Nephron progenitor cell (in vitro differentiated cells): ENCODE measurements around the gene FRRS1L.

ENCODE experiments used
- DNase-seq: peaks from one replicate; pipeline ENCODE4 v3.0.0; 2021
- H3K27ac Mint-ChIP-seq: 2 replicates; pipeline ENCODE4 v1.8.0; 2021; ENCODE audit warnings: mild to moderate bottlenecking, moderate library complexity, mixed read lengths
- H3K27me3 Mint-ChIP-seq: 2 replicates; pipeline ENCODE4 v1.8.0; 2021; ENCODE audit warnings: mild to moderate bottlenecking, low read depth, mixed read lengths; ENCODE audit not compliant: poor library complexity
- H3K36me3 Mint-ChIP-seq: 2 replicates; pipeline ENCODE4 v1.8.0; 2021; ENCODE audit warnings: low read depth, mixed read lengths
- H3K4me1 Mint-ChIP-seq: 2 replicates; pipeline ENCODE4 v1.8.0; 2021; ENCODE audit warnings: mixed read lengths
- H3K4me3 Mint-ChIP-seq: 2 replicates; pipeline ENCODE4 v1.8.0; 2021; ENCODE audit warnings: mild to moderate bottlenecking, moderate library complexity, mixed read lengths
- H3K9me3 Mint-ChIP-seq: 2 replicates; pipeline ENCODE4 v1.8.0; 2021; ENCODE audit warnings: mild to moderate bottlenecking, moderate library complexity, mixed read lengths
- CTCF ChIP-seq: fragments of 200-600 bp; sonication (generic); IDR thresholded peaks from 2 replicates; pipeline ENCODE4 v1.5.0; 2021; ENCODE audit warnings: antibody characterized with exemption

Gene FRRS1L

GRCh38 chr9:109182550-109182939, 15.5 kb upstream of the FRRS1L start:
- H3K4me1 Mint-ChIP-seq, result peaks cover 7% of the 10 kb centered on the region
- no peak for TF ChIP-seq CTCF
- no peak overlapping the region for H3K27ac Mint-ChIP-seq
- DNase-seq, result no peak
- no peaks in the 10 kb centered on the region for H3K9me3 Mint-ChIP-seq
- no peaks in the 10 kb centered on the region for H3K36me3 Mint-ChIP-seq
- no peak overlapping the region for H3K4me3 Mint-ChIP-seq
- H3K27me3 Mint-ChIP-seq, result peaks cover 28% of the 10 kb centered on the region

GRCh38 chr9:109181284-109181683, 14.2 kb upstream of the FRRS1L start:
- Mint-ChIP-seq H3K4me1 (peaks cover 14% of the 10 kb centered on the region), H3K36me3 (no peaks in the 10 kb centered on the region), H3K9me3 (no peaks in the 10 kb centered on the region), H3K27ac (no peak overlapping the region), H3K27me3 (peaks cover 18% of the 10 kb centered on the region), H3K4me3 (no peak overlapping the region)
- TF ChIP-seq CTCF, result no peak
- DNase-seq, result no peak

DNA sequence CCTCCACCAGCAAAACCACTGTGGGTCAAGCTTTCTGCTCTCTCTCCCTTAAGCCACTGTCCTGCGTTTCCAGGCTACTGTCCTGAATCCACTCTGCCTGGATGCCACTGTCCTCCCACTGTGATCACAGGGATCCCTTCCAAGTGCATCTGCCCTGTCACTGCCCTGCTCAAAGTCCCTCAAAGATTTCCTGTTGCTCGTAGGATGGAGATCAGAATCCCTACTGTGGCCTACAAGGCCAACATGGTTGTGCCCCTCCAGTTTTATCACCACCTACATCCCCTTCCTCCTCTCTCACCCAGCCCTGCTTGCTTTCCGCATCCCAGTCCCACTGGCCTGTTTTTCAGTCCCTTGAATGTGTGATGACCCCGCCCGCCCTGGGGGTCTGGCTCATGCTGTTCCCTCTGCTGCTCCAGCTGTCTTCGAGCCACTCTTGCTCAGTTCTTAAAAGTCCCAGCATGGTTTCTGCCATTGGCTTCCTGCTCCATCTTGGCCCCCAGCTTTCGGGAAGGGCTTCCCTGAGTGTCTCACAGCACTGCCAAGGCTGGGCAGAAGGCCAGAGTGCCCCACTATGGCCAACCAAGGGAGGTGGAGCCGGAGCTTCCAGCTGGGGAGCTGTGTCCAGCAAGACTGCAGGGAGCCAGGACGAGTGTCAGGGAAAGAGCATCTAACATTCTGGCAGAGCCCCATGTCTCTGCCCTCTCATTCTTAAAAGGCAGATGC, 12.9 kb upstream of the FRRS1L start:
- Mint-ChIP-seq H3K4me3 (no peak overlapping the region), H3K9me3 (no peaks in the 10 kb centered on the region), H3K27me3 (peaks cover 18% of the 10 kb centered on the region), H3K4me1 (peaks cover 16% of the 10 kb centered on the region), H3K27ac (no peak overlapping the region), H3K36me3 (no peaks in the 10 kb centered on the region)
- no peak for TF ChIP-seq CTCF
- DNase-seq, result no peak

DNA sequence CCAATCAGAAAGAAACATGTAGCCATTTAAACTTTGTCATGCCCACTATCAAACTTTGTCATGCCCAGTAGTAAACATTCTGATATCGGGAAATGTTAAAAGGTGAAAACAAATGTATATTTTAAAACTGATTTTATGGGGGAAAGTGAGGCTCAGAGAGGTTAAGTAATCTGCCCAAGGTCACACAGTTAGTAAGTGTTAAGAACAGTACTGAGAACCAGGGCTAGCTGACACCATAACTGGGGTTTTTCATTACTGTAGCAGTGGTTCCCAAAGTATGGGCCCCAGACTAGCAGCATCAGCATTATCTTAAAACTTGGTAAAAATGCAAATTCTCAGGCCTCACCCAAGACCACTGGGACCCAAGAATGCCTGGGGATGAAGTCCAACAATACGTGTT, 9.9 kb upstream of the FRRS1L start:
- no peak for DNase-seq
- no peak overlapping the region for H3K4me3 Mint-ChIP-seq
- H3K27me3 Mint-ChIP-seq, result peaks cover 25% of the 10 kb centered on the region
- no peaks in the 10 kb centered on the region for H3K36me3 Mint-ChIP-seq
- H3K27ac Mint-ChIP-seq, result peak overlapping the region; percentile 64
- no peak for TF ChIP-seq CTCF
- peaks cover 10% of the 10 kb centered on the region for H3K4me1 Mint-ChIP-seq
- no peaks in the 10 kb centered on the region for H3K9me3 Mint-ChIP-seq

- Mint-ChIP-seq H3K4me3 (no peak overlapping the region), H3K27ac (peak overlapping the region; percentile 64), H3K9me3 (no peaks in the 10 kb centered on the region), H3K27me3 (peaks cover 26% of the 10 kb centered on the region), H3K36me3 (no peaks in the 10 kb centered on the region), H3K4me1 (peaks cover 10% of the 10 kb centered on the region)
- DNase-seq, result peak; percentile 26
- TF ChIP-seq CTCF, result no peak
Measured at GRCh38 chr9:109176386-109176785, 9.3 kb upstream of the FRRS1L start.

DNA sequence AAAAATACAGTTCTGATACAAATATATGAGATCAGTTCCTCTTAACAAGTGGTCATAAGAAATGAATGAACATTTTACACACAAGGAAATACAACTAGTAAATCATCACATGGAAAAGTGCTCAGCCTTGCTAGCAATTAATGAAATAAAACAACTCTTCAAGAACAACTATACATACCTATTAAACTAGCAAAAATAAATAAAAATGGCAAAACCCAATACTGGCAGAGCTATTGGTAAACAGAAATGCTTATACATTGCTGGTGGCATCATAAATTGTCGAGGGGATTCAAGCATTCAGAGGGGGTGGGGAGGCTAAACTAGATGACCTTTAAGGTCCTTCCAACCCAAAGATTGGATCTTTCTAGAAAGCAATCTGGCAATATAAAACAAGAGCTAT, 5.9 kb upstream of the FRRS1L start:
- H3K9me3 Mint-ChIP-seq, result peaks cover 4% of the 10 kb centered on the region
- H3K4me1 Mint-ChIP-seq, result peaks cover 10% of the 10 kb centered on the region
- no peaks in the 10 kb centered on the region for H3K36me3 Mint-ChIP-seq
- no peak overlapping the region for H3K27ac Mint-ChIP-seq
- H3K27me3 Mint-ChIP-seq, result peaks cover 39% of the 10 kb centered on the region
- DNase-seq, result no peak
- no peak for TF ChIP-seq CTCF
- no peak overlapping the region for H3K4me3 Mint-ChIP-seq
